PC-3 (cell line): ENCODE measurements around the gene RNU1-4. TPM values are rescaled to one million over a fixed set of nuclear protein-coding genes. Genes with fewer than 3 reads are reported as not detected.
"Not testable (repeated sequence)": the region's sequence is repeated elsewhere in the genome, so short reads cannot be mapped to it uniquely, and the experiment has no call there.

Experiments used
- ATAC-seq: fragments of 200-7000 bp; cut with Tn5 transposase; 2 replicates; pipeline ENCODE4 v1.9.1; 2020; ENCODE audit warnings: mild to moderate bottlenecking, moderate library complexity
- Bru-seq: library from RNA; stranded (reverse); fragments of 400-500 nt; gene quantifications from one replicate; lab custom pipeline; 2021; lab: Mats Ljungman, UMichigan
- BruChase-seq, 2 experiments: library from RNA; stranded (reverse); fragments of 400-500 nt; gene quantifications; one replicate each; lab custom pipeline; 2021; lab: Mats Ljungman, UMichigan
- BruUV-seq: library from RNA; stranded (reverse); fragments of 400-500 nt; replicated peaks from 2 replicates; lab custom pipeline; 2021; lab: Mats Ljungman, UMichigan
- CTCF ChIA-PET: fragments of 300-600 bp; sonication (Branson Sonifier 250); formaldehyde crosslinking; loops from one replicate; lab custom pipeline; 2022; ENCODE audit warnings: antibody characterized with exemption; lab: Charles Lee
- POLR2A ChIA-PET: fragments of 300-600 bp; sonication (Branson Sonifier 250); formaldehyde crosslinking; loops from one replicate; lab custom pipeline; 2022; ENCODE audit warnings: antibody characterized with exemption; ENCODE audit not compliant: unreplicated experiment; lab: Charles Lee
- DNase-seq: peaks from one replicate; pipeline ENCODE4 v3.0.0-alpha.2; 2015
- H2AFZ ChIP-seq: fragments of 300-600 bp; sonication (generic); 2 replicates; pipeline ENCODE4 v1.6.0; 2016; ENCODE audit warnings: antibody characterized with exemption, low read length
- H3F3A ChIP-seq: fragments of 300-600 bp; sonication (generic); one replicate; pipeline ENCODE4 v1.6.0; 2017; ENCODE audit warnings: antibody characterized with exemption, low read length, control low read depth, mild to moderate bottlenecking; ENCODE audit not compliant: unreplicated experiment
- H3K27ac ChIP-seq: fragments of 300-600 bp; sonication (generic); 2 replicates; pipeline ENCODE4 v1.5.1; 2016; ENCODE audit warnings: mild to moderate bottlenecking, low read length
- H3K27me3 ChIP-seq: fragments of 300-600 bp; sonication (generic); 2 replicates; pipeline ENCODE4 v1.6.1; 2016; ENCODE audit warnings: low read length, mixed read lengths
- H3K36me3 ChIP-seq: fragments of 300-600 bp; sonication (generic); 2 replicates; pipeline ENCODE4 v1.6.1; 2016; ENCODE audit warnings: low read depth, mixed run types, low read length, mixed read lengths
- H3K4me1 ChIP-seq: fragments of 300-600 bp; sonication (generic); 2 replicates; pipeline ENCODE4 v1.5.1; 2016; ENCODE audit warnings: low read length; ENCODE audit not compliant: insufficient read depth
- H3K4me2 ChIP-seq: fragments of 300-600 bp; sonication (generic); 2 replicates; pipeline ENCODE4 v1.6.0; 2016; ENCODE audit warnings: low read length
- H3K4me3 ChIP-seq: fragments of 300-600 bp; sonication (generic); 2 replicates; pipeline ENCODE4 v1.5.1; 2016; ENCODE audit warnings: mild to moderate bottlenecking, low read length, mixed read lengths
- H3K79me2 ChIP-seq: fragments of 300-600 bp; sonication (generic); 2 replicates; pipeline ENCODE4 v1.6.1; 2017; ENCODE audit warnings: low read length, mixed read lengths
- H3K9ac ChIP-seq: fragments of 300-600 bp; sonication (generic); 2 replicates; pipeline ENCODE4 v1.6.0; 2016; ENCODE audit warnings: mild to moderate bottlenecking, low read length
- H3K9me2 ChIP-seq: fragments of 300-600 bp; sonication (generic); replicated peaks from 2 replicates; pipeline ENCODE4 v1.6.1; 2016; ENCODE audit warnings: mixed run types, low read length, mixed read lengths
- H3K9me3 ChIP-seq: fragments of 300-600 bp; sonication (generic); 2 replicates; pipeline ENCODE4 v1.6.1; 2016; ENCODE audit warnings: low read length, mixed read lengths
- H4K20me1 ChIP-seq: fragments of 300-600 bp; sonication (generic); 2 replicates; pipeline ENCODE4 v1.6.1; 2016; ENCODE audit warnings: low read length, mixed read lengths
- intact Hi-C: fragments of 100-400 bp; cut with micrococcal nuclease; formaldehyde crosslinking; loops from 2 replicates; pipeline ENCODE4 v1.9.0; 2023
- long read RNA-seq: library from polyadenylated mRNA; unstranded; transcript quantifications from one replicate; pipeline ENCODE4 v2.0.0, GENCODE V29; 2021; ENCODE audit not compliant: unreplicated experiment
- total RNA-seq: library from RNA; depleted of rRNA; stranded (reverse); fragments of >200 nt; gene quantifications from 2 replicates; pipeline ENCODE4 v1.2.3, GENCODE V29; 2014; rRNA removed

Gene RNU1-4
- under 0.01 TPM in 2 replicates for total RNA-seq
- Bru-seq, nascent RNA, result percentile 43 among the genes with signal in this experiment
- not detected for BruChase-seq, experiment 1, labeled RNA remaining after a 6-hour chase
- not detected for BruChase-seq, experiment 2, labeled RNA remaining after a 2-hour chase
- long read RNA-seq, result 0 reads

DNA sequence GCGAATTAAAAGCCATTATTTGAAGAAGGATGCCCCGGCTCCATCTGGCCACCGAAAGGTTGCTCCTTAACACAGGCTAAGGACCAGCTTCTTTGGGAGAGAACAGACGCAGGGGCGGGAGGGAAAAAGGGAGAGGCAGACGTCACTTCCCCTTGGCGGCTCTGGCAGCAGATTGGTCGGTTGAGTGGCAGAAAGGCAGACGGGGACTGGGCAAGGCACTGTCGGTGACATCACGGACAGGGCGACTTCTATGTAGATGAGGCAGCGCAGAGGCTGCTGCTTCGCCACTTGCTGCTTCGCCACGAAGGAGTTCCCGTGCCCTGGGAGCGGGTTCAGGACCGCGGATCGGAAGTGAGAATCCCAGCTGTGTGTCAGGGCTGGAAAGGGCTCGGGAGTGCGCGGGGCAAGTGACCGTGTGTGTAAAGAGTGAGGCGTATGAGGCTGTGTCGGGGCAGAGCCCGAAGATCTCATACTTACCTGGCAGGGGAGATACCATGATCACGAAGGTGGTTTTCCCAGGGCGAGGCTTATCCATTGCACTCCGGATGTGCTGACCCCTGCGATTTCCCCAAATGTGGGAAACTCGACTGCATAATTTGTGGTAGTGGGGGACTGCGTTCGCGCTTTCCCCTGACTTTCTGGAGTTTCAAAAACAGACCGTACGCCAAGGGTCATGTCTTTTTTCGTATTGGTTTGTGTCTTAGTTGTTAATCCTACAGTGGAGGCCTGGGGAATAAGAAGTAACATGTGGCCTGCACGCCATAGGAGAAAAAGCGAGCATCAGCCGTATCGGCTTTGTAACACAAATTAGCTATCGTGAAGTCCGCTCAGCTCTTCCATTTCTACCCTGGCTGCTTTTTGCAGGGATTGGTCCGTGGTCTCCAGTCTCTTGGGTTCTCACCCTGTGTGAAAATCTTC, at the start of gene RNU1-4:
RNU1-4 (plus strand) TSS at position 470 of the 918 bp plus-strand sequence.
- DNase-seq, H3K4me3 ChIP-seq, H3K36me3 ChIP-seq, H3K9me2 ChIP-seq, H4K20me1 ChIP-seq, H2AFZ ChIP-seq, POLR2A ChIA-PET, H3K27ac ChIP-seq, intact Hi-C loops, H3K9me3 ChIP-seq, H3K4me1 ChIP-seq, CTCF ChIA-PET, H3K9ac ChIP-seq, H3K4me2 ChIP-seq, H3F3A ChIP-seq, H3K27me3 ChIP-seq, H3K79me2 ChIP-seq: not testable (repeated sequence)
- ATAC-seq, result peak; percentile 100
- TSS peak; percentile 96 for BruUV-seq

DNA sequence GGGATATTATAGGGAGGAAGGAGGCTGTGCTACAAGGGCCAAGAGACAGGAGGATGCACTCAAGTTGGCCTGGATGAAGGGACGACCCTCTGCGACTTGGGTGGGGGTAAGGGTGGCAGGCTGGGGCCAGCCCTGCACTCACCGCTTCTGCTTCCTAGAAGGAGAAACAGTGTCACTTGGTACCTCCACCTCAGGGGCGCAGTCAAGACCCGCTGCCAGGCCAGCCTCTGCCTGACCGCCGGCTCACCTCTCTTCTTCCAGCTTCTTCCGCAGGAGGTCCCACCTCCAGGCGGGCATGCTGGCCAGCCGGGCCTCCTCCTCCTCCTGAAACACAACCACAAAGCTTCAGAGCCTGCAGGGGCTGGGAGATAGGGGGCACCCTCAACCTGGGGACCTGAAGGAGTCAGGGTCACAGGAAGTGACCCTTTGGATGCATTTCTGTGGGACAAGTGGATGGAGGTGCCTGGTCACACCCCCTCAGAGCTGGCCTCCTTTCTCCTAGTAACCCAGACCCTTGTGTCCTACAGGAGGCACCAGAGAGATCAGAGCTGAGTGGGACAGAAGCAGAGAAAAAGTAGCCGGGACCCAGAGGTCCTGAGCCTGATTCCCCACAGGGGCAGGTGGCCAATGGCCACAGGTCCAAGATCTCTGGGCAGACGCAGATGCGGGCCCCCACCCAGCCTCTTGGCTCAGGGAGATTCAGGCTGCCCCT, 49.2 kb upstream of the RNU1-4 start:
- intact Hi-C loops, H3K9ac ChIP-seq, H3F3A ChIP-seq, H3K4me3 ChIP-seq, H3K4me2 ChIP-seq, H3K27ac ChIP-seq, POLR2A ChIA-PET, H3K36me3 ChIP-seq, ATAC-seq, H4K20me1 ChIP-seq, DNase-seq, BruUV-seq, H3K79me2 ChIP-seq, H3K27me3 ChIP-seq, H3K4me1 ChIP-seq, H3K9me3 ChIP-seq, H3K9me2 ChIP-seq, H2AFZ ChIP-seq: not testable (repeated sequence)
- CTCF ChIA-PET, result interaction anchor here (0.6 kb wide), 1 partner anchor 66 kb away, joined by 12 read pairs; no protein-coding TSS in a partner anchor

DNA sequence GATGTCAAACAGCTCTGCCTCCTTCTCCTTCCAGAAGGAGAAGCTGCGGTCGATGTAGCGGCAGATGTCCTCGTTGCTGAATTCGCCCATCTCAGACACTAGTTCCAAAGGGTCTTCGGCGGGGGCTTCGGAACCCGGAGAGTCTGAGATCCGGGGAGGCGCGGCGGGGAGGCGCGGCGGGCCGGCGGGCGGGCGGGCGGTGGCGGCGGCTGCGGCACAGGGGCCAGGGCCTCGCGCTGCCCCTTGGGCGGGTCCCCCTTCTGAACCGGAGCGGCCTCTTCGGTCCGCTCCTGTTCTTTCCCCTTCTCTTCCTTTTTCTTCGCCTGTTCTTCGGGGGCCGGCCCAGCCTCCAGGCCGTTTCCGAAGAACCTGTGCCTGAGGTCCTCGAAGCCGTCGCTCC, 48.0 kb upstream of the RNU1-4 start:
- H3K36me3 ChIP-seq, H3K79me2 ChIP-seq, H2AFZ ChIP-seq, BruUV-seq, H3K4me2 ChIP-seq, H3K9me2 ChIP-seq, ATAC-seq, H3K4me1 ChIP-seq, H3K4me3 ChIP-seq, H3F3A ChIP-seq, H3K9ac ChIP-seq, H3K9me3 ChIP-seq, CTCF ChIA-PET, H3K27me3 ChIP-seq, intact Hi-C loops, H4K20me1 ChIP-seq, POLR2A ChIA-PET, DNase-seq, H3K27ac ChIP-seq: not testable (repeated sequence)

DNA sequence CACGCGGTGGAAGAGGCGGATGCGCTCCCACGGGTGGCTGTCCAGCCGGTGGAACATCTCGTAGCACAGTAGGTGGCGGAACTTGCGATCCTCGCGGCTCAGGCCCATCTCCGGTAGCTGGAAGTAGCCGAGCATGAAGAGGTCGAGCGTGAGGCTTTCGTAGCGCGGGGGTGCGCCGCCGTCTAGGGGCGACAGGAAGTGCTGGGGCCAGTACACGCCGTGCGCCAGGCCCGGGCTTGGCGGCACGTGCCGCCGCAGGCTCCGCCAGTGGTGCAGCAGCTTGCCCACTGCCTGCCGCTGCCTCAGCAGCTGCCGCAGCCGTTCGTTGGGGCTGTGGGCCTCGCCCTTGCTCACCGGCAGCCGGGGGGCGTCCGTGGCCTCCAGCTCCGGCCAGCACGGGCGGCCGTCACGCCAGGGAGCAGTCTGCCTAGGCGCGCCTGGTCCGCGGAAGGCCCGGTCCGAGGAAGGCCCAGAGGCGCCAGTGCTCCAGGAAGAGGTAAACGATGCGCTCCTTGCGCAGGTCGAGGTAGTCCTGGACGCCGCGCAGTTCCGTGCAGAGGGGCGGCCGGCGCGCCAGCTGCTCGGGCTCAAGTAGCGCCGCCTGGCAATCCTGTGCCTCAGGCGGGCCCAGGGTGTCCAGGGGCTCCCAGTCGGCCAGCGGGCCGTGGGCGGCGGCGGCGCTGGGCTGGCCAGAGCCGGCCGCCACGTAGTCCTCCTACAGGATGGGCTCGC, 47.4 kb upstream of the RNU1-4 start:
- H3F3A ChIP-seq, POLR2A ChIA-PET, H3K27ac ChIP-seq, intact Hi-C loops, H4K20me1 ChIP-seq, H3K4me2 ChIP-seq, BruUV-seq, H3K36me3 ChIP-seq, H3K79me2 ChIP-seq, H3K9me3 ChIP-seq, H3K4me3 ChIP-seq, H3K9ac ChIP-seq, DNase-seq, ATAC-seq, H3K27me3 ChIP-seq, H2AFZ ChIP-seq, H3K9me2 ChIP-seq, H3K4me1 ChIP-seq: not testable (repeated sequence)
- CTCF ChIA-PET, result interaction anchor here (0.6 kb wide), 1 partner anchor 14 kb away, joined by 5 read pairs; no protein-coding TSS in a partner anchor

DNA sequence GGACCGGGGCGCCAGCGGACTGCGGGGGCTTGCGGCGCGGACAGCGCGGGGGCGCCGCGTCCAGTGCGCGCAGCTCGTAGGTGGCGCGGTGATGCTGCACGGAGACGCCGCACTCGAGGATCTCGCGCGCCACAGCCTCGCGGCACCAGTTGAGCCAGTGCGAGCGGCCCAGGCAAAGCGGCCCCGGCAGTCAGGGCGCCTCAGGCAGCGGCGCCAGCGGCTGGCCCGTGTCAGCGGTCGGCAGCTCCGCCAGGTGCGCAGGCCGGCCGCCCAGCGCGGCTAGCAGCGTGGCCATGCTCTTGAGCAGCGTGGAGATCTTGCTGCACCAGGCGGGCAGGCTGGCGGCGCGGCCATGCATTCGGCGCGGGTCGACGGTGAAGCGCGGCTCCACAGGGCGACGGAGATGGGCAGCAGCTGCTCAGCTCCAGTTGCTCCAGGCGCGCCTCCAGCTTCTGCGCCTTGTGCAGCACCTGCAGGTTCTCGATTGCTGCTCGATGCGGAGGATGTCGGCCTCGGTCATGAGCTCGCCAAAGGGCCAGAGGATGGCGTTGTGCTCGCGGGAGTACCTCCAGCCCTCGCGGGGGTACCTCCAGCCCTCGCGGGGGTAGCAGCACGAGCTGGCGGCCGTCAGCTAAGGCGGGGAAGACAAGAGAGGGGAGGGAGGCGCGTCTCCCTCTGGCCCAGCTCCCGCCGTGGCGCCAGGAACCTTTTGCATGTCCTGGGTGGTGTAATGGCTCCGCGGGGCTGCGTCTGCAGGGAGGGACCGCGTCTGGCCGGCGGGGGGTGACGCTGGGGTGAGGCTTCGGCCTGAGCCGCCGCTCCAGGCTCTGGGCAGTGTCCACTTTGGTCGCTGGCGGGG, 46.6 kb upstream of the RNU1-4 start:
- ATAC-seq, result peak; percentile 34
- H3K27me3 ChIP-seq, H3K4me2 ChIP-seq, H3K27ac ChIP-seq, POLR2A ChIA-PET, BruUV-seq, H2AFZ ChIP-seq, H3K9ac ChIP-seq, H3K79me2 ChIP-seq, H3K36me3 ChIP-seq, H3K4me3 ChIP-seq, H3F3A ChIP-seq, intact Hi-C loops, H3K4me1 ChIP-seq, H3K9me3 ChIP-seq, DNase-seq, H4K20me1 ChIP-seq, H3K9me2 ChIP-seq: not testable (repeated sequence)
- CTCF ChIA-PET, result interaction anchor here (0.6 kb wide), 1 partner anchor 14 kb away, joined by 5 read pairs; no protein-coding TSS in a partner anchor
